ENCODE results near the gene PTGFRN.
"Not testable (repeated sequence)": the region's sequence is repeated elsewhere in the genome, so short reads cannot be mapped to it uniquely, and the experiment has no call there.

Gene PTGFRN

GRCh38 chr1:116961606-116962005 is 51.9 kb downstream of the PTGFRN start:
- Histone ChIP-seq H3K27ac (ENCODE audit: low read depth in 2 of 2, low read length in 2 of 2) (no peak overlapping the region), H3K9ac (ENCODE audit: low read depth in 1 of 2, low read length in 2 of 2) (no peak overlapping the region), H3K27me3 (ENCODE audit: control insufficient read depth in 2 of 2, insufficient read depth in 2 of 2, low read length in 2 of 2) (no peaks in the 10 kb centered on the region), H3K4me3 (ENCODE audit: low read length in 2 of 2) (no peak overlapping the region), H3K36me3 (ENCODE audit: control insufficient read depth in 2 of 2, insufficient read depth in 2 of 2, low read length in 2 of 2) (peaks cover 14 to 29% of the 10 kb centered on the region in 2 donors), H3K4me1 (ENCODE audit: control insufficient read depth in 2 of 2, insufficient read depth in 2 of 2, low read length in 2 of 2) (peaks cover 0 to 4% of the 10 kb centered on the region in 2 donors), H3K9me3 (ENCODE audit: control insufficient read depth in 2 of 2, low read length in 2 of 2) (no peaks in the 10 kb centered on the region)

- no peaks in the 10 kb centered on the region for H3K27me3 ChIP-seq (ENCODE audit: control insufficient read depth in 2 of 2, insufficient read depth in 2 of 2, low read length in 2 of 2)
- H3K9me3 ChIP-seq (ENCODE audit: control insufficient read depth in 2 of 2, low read length in 2 of 2) = no peaks in the 10 kb centered on the region
- H3K27ac ChIP-seq (ENCODE audit: low read depth in 2 of 2, low read length in 2 of 2) = no peak overlapping the region
- no peak overlapping the region for H3K9ac ChIP-seq (ENCODE audit: low read depth in 1 of 2, low read length in 2 of 2)
- peaks cover 0 to 4% of the 10 kb centered on the region in 2 donors for H3K4me1 ChIP-seq (ENCODE audit: control insufficient read depth in 2 of 2, insufficient read depth in 2 of 2, low read length in 2 of 2)
- peaks cover 22 to 37% of the 10 kb centered on the region in 2 donors for H3K36me3 ChIP-seq (ENCODE audit: control insufficient read depth in 2 of 2, insufficient read depth in 2 of 2, low read length in 2 of 2)
- H3K4me3 ChIP-seq (ENCODE audit: low read length in 2 of 2) = no peak overlapping the region
Measured at GRCh38 chr1:116962987-116963639, 53.4 kb downstream of the PTGFRN start.

GRCh38 chr1:116966791-116967190 is 57.1 kb downstream of the PTGFRN start:
- Histone ChIP-seq H3K9me3 (ENCODE audit: control insufficient read depth in 2 of 2, low read length in 2 of 2) (no peaks in the 10 kb centered on the region), H3K27ac (ENCODE audit: low read depth in 2 of 2, low read length in 2 of 2) (no peak overlapping the region)

GRCh38 chr1:116968724-116969123 is 59.0 kb downstream of the PTGFRN start:
- Histone ChIP-seq H3K9ac (ENCODE audit: low read depth in 1 of 2, low read length in 2 of 2) (no peak overlapping the region), H3K36me3 (ENCODE audit: control insufficient read depth in 2 of 2, insufficient read depth in 2 of 2, low read length in 2 of 2) (peaks cover 10 to 12% of the 10 kb centered on the region in 2 donors), H3K9me3 (ENCODE audit: control insufficient read depth in 2 of 2, low read length in 2 of 2) (no peaks in the 10 kb centered on the region), H3K4me3 (ENCODE audit: low read length in 2 of 2) (no peak overlapping the region), H3K27ac (ENCODE audit: low read depth in 2 of 2, low read length in 2 of 2) (no peak overlapping the region), H3K27me3 (ENCODE audit: control insufficient read depth in 2 of 2, insufficient read depth in 2 of 2, low read length in 2 of 2) (no peaks in the 10 kb centered on the region), H3K4me1 (ENCODE audit: control insufficient read depth in 2 of 2, insufficient read depth in 2 of 2, low read length in 2 of 2) (no peaks in the 10 kb centered on the region)

More at GRCh38 chr1:116966791-116967190, 57.1 kb downstream of the PTGFRN start:
- Histone ChIP-seq H3K36me3 (ENCODE audit: control insufficient read depth in 2 of 2, insufficient read depth in 2 of 2, low read length in 2 of 2) (peaks cover 18 to 20% of the 10 kb centered on the region in 2 donors), H3K27me3 (ENCODE audit: control insufficient read depth in 2 of 2, insufficient read depth in 2 of 2, low read length in 2 of 2) (no peaks in the 10 kb centered on the region), H3K4me1 (ENCODE audit: control insufficient read depth in 2 of 2, insufficient read depth in 2 of 2, low read length in 2 of 2) (peaks cover 0 to 4% of the 10 kb centered on the region in 2 donors), H3K4me3 (ENCODE audit: low read length in 2 of 2) (no peak overlapping the region), H3K9ac (ENCODE audit: low read depth in 1 of 2, low read length in 2 of 2) (no peak overlapping the region)

- Histone ChIP-seq H3K4me1 (ENCODE audit: control insufficient read depth in 2 of 2, insufficient read depth in 2 of 2, low read length in 2 of 2) (no peaks in the 10 kb centered on the region), H3K27me3 (ENCODE audit: control insufficient read depth in 2 of 2, insufficient read depth in 2 of 2, low read length in 2 of 2) (no peaks in the 10 kb centered on the region), H3K36me3 (ENCODE audit: control insufficient read depth in 2 of 2, insufficient read depth in 2 of 2, low read length in 2 of 2) (peaks cover 17 to 21% of the 10 kb centered on the region in 2 donors), H3K9me3 (ENCODE audit: control insufficient read depth in 2 of 2, low read length in 2 of 2) (no peaks in the 10 kb centered on the region), H3K27ac (ENCODE audit: low read depth in 2 of 2, low read length in 2 of 2) (peak overlapping the region in 1 of 2 donors; percentile 3), H3K9ac (ENCODE audit: low read depth in 1 of 2, low read length in 2 of 2) (no peak overlapping the region), H3K4me3 (ENCODE audit: low read length in 2 of 2) (no peak overlapping the region)
Measured at GRCh38 chr1:116971258-116971860, 61.6 kb downstream of the PTGFRN start.

- Histone ChIP-seq H3K36me3 (ENCODE audit: control insufficient read depth in 2 of 2, insufficient read depth in 2 of 2, low read length in 2 of 2) (peaks cover 12 to 18% of the 10 kb centered on the region in 2 donors), H3K9ac (ENCODE audit: low read depth in 1 of 2, low read length in 2 of 2) (no peak overlapping the region), H3K27ac (ENCODE audit: low read depth in 2 of 2, low read length in 2 of 2) (peak overlapping the region in 1 of 2 donors; percentile 3), H3K27me3 (ENCODE audit: control insufficient read depth in 2 of 2, insufficient read depth in 2 of 2, low read length in 2 of 2) (no peaks in the 10 kb centered on the region), H3K9me3 (ENCODE audit: control insufficient read depth in 2 of 2, low read length in 2 of 2) (no peaks in the 10 kb centered on the region), H3K4me3 (ENCODE audit: low read length in 2 of 2) (no peak overlapping the region), H3K4me1 (ENCODE audit: control insufficient read depth in 2 of 2, insufficient read depth in 2 of 2, low read length in 2 of 2) (no peaks in the 10 kb centered on the region)
Measured at GRCh38 chr1:116971965-116972673, 62.4 kb downstream of the PTGFRN start.

GRCh38 chr1:116972674-116973030 is 62.9 kb downstream of the PTGFRN start:
- H3K4me3 ChIP-seq (ENCODE audit: low read length in 2 of 2) = no peak overlapping the region
- H3K4me1 ChIP-seq (ENCODE audit: control insufficient read depth in 2 of 2, insufficient read depth in 2 of 2, low read length in 2 of 2) = no peaks in the 10 kb centered on the region
- no peaks in the 10 kb centered on the region for H3K9me3 ChIP-seq (ENCODE audit: control insufficient read depth in 2 of 2, low read length in 2 of 2)
- no peaks in the 10 kb centered on the region for H3K27me3 ChIP-seq (ENCODE audit: control insufficient read depth in 2 of 2, insufficient read depth in 2 of 2, low read length in 2 of 2)
- H3K27ac ChIP-seq (ENCODE audit: low read depth in 2 of 2, low read length in 2 of 2) = no peak overlapping the region
- H3K9ac ChIP-seq (ENCODE audit: low read depth in 1 of 2, low read length in 2 of 2) = no peak overlapping the region
- peaks cover 7 to 13% of the 10 kb centered on the region in 2 donors for H3K36me3 ChIP-seq (ENCODE audit: control insufficient read depth in 2 of 2, insufficient read depth in 2 of 2, low read length in 2 of 2)

GRCh38 chr1:116980309-116980708 is 70.6 kb downstream of the PTGFRN start:
- not testable (repeated sequence) for H3K27me3 ChIP-seq (ENCODE audit: control insufficient read depth in 2 of 2, insufficient read depth in 2 of 2, low read length in 2 of 2); H3K27ac ChIP-seq (ENCODE audit: low read depth in 2 of 2, low read length in 2 of 2); H3K9ac ChIP-seq (ENCODE audit: low read depth in 1 of 2, low read length in 2 of 2); H3K4me3 ChIP-seq (ENCODE audit: low read length in 2 of 2); H3K9me3 ChIP-seq (ENCODE audit: control insufficient read depth in 2 of 2, low read length in 2 of 2); H3K36me3 ChIP-seq (ENCODE audit: control insufficient read depth in 2 of 2, insufficient read depth in 2 of 2, low read length in 2 of 2)
- peaks cover 20 to 24% of the 10 kb centered on the region in 2 donors for H3K4me1 ChIP-seq (ENCODE audit: control insufficient read depth in 2 of 2, insufficient read depth in 2 of 2, low read length in 2 of 2)

GRCh38 chr1:116981521-116982037 is 71.9 kb downstream of the PTGFRN start:
- no peak overlapping the region for H3K4me3 ChIP-seq (ENCODE audit: low read length in 2 of 2)
- no peaks in the 10 kb centered on the region for H3K9me3 ChIP-seq (ENCODE audit: control insufficient read depth in 2 of 2, low read length in 2 of 2)
- H3K36me3 ChIP-seq (ENCODE audit: control insufficient read depth in 2 of 2, insufficient read depth in 2 of 2, low read length in 2 of 2) = no peaks in the 10 kb centered on the region
- peaks cover 20 to 24% of the 10 kb centered on the region in 2 donors for H3K4me1 ChIP-seq (ENCODE audit: control insufficient read depth in 2 of 2, insufficient read depth in 2 of 2, low read length in 2 of 2)
- no peak overlapping the region for H3K9ac ChIP-seq (ENCODE audit: low read depth in 1 of 2, low read length in 2 of 2)
- H3K27me3 ChIP-seq (ENCODE audit: control insufficient read depth in 2 of 2, insufficient read depth in 2 of 2, low read length in 2 of 2) = no peaks in the 10 kb centered on the region
- peak overlapping the region in 1 of 2 donors; percentile 20 for H3K27ac ChIP-seq (ENCODE audit: low read depth in 2 of 2, low read length in 2 of 2)
